ENCODE results near the gene NEIL3.

Gene NEIL3

DNA sequence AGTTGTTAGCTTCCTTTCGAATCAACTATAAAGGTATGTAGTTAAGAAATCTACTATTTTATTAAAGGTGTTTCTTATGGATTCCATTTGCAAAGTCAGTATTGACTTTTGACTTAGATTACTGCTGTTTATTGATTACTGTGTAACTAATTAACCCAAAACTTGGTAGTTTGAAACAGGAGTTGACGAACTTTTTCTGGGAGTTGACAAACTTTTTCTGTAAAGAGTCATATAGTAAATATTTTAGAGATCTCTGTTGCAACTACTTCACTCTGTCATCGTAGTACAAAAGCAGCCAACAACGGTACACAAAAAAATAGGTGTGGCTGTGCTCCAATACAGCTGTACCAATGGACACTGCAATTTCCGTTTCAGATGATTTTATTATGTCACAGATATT is 102.3 kb downstream of the NEIL3 start:
- DNase-seq (ENCODE audit: low read depth in 2 of 2): no peak
